CD4-positive, alpha-beta T cell treated with Interferon gamma for 1 hour (primary cell): Measurements from ENCODE around the gene AMIGO1.

Experiments used
- DNase-seq: peaks from one replicate; pipeline ENCODE4 v3.0.0-alpha.2; 2020

AMIGO1 gene, protein sequence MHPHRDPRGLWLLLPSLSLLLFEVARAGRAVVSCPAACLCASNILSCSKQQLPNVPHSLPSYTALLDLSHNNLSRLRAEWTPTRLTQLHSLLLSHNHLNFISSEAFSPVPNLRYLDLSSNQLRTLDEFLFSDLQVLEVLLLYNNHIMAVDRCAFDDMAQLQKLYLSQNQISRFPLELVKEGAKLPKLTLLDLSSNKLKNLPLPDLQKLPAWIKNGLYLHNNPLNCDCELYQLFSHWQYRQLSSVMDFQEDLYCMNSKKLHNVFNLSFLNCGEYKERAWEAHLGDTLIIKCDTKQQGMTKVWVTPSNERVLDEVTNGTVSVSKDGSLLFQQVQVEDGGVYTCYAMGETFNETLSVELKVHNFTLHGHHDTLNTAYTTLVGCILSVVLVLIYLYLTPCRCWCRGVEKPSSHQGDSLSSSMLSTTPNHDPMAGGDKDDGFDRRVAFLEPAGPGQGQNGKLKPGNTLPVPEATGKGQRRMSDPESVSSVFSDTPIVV

DNA sequence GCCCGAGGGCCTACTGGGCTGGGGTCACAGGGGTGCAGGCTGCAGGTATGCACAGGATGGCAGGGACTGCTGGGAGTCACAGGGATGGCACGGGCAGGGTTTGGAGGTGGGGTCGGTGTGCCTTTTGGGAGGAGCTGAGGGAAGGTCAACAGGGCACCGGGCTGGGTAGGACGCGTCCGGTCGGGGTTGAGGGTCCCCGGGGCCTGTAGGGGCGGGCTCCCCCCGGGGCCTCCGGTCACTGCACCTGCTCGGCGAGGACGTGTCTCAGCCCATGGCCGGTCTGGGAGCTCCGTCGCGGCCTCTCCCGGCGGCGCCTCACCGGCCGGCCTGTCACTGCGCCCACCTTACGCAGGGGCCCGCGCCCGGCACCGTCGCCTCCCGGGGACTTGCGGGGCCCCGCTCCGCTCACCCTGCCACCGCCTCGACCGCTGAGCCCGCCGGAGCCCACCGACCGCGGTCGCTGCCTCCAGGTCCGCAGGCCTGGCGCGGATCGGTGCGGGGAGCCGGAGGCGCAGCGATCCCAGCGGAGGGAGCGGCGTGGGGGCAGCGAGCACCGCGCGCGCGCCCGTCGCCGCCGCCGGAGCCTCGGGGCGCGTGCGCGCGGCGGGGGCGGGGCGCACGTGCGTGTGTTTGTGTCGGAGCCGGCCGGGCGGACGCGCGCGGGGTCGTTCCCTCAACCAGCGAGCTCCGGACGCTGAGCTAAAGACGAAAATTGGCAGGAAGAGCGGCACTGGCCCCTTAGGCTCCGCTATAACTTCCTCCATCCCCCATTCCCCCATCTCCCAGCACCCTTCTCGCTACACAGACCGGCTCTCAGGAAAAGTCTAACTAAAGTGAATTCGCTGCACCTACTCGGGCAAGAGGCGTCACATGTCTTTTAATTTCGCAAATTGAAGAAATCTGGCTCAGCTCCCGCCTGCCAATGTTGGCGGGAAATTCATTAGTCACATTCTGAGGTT, at the start of gene AMIGO1:
Gene AMIGO1, minus strand, starts transcription at position 552 of the 959 bp plus-strand sequence. CDS start 815 bp downstream, outside the sequence.
- peak; percentile 45 for DNase-seq

DNA sequence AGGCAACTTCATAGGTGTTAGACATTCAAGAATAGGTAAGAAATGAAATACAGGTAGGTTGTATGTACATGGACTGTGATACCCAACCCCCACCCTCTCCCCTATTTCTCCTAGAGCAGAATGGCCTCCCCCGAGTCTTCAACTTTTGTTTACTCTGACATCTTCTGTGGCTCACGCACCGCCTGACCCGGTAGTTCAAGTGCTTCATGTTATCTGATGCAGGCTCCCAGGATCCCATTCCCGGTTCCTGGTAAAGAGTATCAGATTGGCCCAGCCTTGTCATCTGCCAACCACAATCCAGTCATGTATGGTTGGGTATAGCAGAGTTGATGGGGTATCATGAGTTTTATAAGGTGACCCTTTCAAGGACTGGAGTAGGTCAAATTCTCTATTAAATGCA, 48.0 kb upstream of the AMIGO1 start:
- DNase-seq: no peak

DNA sequence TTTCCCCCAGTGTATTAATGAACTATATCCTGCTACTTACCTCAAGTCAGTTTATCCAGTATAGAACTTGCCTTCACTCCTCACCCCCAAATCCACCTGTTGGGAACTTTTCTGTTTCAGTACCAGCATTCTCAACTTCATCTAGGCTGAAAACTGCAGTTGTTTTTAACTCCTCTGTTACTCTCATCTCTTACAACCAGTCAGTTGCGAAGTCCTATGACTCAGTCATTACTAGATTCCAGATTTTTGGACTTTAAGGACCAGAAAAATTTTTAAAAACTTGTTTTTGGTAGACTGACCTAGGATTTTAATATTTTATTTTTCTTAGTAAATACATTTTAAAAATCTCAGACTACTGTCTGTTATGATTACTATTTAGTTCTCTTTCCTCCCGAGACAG, 47.0 kb upstream of the AMIGO1 start:
- no peak for DNase-seq

DNA sequence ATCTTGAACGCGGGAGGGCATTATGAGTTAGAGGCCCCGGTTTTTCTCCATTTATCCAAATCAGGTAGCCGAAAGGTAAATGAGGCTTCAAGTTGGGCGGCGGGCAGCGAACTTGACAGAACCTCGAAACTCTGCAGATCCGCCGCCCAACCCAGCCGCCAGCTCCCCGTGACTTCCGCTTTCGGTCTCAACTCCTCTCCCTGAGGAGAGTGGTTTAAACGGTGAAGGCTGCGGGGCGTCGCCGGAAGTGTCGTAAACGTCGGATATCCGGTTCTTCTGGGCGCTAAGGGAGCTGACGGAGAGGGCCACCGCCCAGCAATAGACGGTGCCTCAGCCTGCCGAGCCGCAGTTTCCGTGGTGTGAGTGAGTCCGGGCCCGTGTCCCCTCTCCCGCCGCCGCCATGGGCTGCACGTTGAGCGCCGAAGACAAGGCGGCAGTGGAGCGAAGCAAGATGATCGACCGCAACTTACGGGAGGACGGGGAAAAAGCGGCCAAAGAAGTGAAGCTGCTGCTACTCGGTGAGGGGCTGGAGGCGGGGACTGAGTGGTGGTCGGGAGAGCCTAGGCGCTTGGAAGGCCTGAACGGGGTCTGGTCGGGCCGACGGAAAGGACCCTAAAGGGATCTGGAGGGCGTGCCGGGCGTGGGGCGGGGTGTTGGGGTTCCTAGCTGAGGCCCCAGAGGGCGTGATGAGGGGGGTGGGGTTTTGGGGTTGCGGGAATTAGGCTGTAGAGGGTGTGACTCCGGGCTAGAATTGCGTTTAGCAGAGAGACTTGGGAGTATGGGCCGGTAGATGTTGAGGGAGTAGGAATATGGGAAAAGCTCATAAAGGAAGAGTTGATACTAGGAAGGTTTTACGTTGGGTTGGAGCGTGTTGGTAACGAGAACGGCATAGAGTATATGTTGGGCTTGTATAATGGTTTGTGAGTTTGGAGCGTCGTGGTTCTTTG, 39.1 kb upstream of the AMIGO1 start, which contains the start of gene GNAI3:
Gene GNAI3, plus strand, starts transcription at position 295 of the 947 bp plus-strand sequence. Its CDS starts 106 bp downstream, at position 401.
- DNase-seq: peak; percentile 96

DNA sequence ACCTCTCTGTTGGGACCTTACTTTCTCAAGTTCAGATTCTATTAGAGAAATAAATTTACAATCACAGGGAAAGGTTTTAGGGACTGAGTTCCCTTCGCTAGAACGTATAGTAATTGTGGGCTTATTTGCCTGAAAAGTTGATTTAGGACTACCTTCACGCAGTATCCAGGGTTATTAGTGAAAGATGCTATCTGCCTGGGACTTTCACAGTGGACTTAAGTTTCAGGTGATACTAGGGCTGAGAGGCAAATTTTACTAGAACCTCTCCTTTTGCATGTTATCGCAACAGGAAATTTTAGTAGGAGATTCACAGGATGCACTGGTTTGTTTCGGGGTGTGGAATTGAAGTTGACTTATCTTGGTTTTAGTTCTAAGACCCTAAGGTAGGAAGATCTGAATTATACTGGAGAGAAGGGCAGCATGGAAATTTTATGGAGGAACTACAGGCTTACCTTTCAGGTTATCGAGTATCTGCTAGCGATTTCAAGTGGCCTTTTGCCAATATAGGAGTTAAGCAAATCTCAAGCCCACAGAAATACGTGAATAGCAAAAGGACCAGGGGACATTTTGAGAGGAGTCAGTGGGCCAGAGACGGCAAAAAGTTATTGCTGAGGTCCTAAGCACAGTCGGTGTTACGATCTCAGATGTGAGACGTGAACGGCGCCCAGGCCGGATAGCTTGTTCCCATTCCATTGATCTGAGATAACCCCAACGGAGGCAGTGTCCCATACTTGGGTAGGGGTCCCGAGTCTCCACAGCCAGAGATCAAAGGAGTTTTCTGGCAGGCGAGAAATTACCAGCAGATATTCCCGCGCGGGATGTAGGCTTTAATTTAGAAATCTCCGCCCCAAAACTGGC, 38.2 kb upstream of the AMIGO1 start:
- no peak for DNase-seq

DNA sequence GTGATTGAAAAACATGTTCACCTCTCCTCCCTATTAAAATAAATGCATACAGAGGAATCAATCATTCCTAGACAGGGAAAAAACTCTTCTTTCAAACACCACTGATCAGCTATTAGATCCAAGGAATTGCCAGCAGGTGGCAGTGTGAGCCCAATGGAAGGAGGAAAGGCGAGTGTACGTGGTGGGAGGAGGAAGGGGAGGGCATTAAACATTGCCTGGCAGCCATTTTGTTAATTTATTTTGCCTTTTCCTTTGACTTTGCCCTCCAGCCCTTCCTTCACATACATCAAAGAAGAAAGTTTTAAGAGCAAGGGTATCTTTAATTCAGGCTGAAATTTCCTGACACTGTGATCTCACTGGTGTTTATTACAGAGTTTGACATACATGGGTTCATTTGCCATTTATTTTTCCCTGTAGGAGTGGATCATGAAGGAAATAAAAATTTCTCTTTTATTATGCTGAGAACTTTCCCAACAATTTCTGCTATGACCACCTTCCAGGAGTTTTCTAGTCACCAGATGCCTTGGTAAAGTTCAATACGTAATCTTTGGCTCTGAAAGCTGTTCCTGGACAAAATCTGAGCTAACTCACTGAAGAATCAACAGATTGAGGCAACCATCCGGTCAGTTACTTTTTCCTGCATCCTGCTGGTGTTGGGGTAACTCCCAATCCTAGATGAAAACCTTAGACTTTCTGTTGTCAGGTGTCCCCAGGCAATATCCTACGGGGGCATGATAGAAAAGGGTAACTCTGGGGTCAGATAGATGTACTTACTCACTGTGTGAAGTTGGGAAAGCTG, 37.0 kb upstream of the AMIGO1 start:
- DNase-seq: peak; percentile 84

DNA sequence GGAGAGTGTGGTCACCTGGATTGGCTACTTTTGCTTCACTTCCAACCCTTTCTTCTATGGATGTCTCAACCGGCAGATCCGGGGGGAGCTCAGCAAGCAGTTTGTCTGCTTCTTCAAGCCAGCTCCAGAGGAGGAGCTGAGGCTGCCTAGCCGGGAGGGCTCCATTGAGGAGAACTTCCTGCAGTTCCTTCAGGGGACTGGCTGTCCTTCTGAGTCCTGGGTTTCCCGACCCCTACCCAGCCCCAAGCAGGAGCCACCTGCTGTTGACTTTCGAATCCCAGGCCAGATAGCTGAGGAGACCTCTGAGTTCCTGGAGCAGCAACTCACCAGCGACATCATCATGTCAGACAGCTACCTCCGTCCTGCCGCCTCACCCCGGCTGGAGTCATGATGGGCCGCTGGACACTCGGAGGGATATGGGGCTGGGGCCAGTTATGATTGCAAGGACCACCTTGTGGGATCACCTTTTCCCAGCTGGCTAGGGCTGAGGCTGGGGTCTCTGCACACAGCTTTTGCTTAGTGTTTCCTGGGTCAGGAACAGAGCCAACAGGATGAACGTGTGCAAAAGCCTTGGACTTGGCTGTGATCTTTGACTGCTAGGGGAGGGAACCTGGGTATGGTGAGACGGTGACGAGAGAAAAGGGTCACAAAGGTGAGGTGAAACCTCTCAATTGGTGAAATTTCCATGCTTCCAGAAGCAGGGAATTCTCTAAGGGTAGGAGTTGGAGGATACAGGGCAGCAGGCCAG, 34.6 kb upstream of the AMIGO1 start:
- DNase-seq: no peak

DNA sequence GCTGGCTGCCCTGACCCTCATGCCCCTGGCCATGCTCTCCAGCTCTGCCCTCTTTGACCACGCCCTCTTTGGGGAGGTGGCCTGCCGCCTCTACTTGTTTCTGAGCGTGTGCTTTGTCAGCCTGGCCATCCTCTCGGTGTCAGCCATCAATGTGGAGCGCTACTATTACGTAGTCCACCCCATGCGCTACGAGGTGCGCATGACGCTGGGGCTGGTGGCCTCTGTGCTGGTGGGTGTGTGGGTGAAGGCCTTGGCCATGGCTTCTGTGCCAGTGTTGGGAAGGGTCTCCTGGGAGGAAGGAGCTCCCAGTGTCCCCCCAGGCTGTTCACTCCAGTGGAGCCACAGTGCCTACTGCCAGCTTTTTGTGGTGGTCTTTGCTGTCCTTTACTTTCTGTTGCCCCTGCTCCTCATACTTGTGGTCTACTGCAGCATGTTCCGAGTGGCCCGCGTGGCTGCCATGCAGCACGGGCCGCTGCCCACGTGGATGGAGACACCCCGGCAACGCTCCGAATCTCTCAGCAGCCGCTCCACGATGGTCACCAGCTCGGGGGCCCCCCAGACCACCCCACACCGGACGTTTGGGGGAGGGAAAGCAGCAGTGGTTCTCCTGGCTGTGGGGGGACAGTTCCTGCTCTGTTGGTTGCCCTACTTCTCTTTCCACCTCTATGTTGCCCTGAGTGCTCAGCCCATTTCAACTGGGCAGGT, 33.9 kb upstream of the AMIGO1 start:
- DNase-seq: no peak

DNA sequence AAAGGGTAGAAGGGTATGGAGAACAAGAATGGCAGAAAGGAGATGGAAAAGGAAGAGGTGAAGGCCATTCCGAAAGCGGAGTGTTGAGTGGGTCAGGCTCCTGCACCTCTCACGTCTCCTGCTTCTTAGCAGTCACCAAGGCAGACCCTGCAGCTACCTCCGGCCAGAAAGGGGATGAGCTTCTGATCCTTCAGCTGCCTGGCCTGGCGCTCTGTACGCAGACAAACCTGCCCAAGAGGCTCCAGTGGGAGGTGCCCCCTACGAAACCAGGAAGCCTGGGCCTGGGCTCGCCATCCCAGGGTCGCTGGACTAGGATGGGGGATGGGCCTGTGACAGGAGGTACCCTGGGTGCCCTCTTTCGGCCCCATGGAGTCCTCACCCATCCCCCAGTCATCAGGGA, 33.1 kb upstream of the AMIGO1 start:
- no peak for DNase-seq

DNA sequence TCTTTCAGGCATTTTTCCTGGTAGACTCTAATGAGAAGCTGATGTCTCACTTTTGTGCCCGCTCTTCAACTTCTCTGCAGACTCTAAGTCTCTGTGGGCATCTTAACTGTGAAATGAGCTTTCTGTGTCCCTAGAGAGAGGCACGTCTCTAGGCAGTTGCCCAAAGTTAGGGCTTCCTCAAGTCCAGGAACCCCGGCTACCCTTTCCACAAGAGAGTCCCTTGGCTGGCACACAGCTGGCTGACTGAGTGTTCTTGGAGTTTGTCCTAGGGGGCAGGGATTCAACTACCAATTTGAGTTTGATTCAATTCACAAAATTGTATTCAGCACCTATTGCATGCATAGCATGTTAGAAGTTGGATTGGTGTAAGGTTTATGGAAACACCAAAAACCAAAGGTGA, 31.6 kb upstream of the AMIGO1 start:
- DNase-seq: no peak

DNA sequence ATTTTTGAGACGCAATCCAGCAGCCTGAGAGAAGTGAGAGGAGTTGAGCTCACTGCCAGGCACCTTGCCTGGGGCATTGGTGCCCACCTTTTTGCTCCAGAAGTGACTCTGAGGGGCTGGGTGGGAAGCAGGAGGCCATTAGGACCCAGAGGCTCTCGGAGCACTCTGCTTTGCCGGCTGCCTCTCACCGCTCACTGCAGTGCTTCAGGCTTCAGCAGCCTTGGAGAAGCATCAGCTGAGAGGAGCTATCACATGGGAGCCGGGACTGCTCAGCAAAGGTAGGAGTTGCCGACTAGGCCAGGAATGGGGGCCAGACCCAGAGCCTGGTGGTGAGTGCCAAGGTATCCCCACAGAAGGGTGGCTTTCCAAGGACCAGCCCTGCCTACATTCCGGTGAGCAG, 30.1 kb upstream of the AMIGO1 start, which contains the start of gene GPR61:
Gene GPR61, plus strand, starts transcription at position 197 of the 400 bp plus-strand sequence. CDS start 3,151 bp downstream, outside the sequence.
- no peak for DNase-seq

DNA sequence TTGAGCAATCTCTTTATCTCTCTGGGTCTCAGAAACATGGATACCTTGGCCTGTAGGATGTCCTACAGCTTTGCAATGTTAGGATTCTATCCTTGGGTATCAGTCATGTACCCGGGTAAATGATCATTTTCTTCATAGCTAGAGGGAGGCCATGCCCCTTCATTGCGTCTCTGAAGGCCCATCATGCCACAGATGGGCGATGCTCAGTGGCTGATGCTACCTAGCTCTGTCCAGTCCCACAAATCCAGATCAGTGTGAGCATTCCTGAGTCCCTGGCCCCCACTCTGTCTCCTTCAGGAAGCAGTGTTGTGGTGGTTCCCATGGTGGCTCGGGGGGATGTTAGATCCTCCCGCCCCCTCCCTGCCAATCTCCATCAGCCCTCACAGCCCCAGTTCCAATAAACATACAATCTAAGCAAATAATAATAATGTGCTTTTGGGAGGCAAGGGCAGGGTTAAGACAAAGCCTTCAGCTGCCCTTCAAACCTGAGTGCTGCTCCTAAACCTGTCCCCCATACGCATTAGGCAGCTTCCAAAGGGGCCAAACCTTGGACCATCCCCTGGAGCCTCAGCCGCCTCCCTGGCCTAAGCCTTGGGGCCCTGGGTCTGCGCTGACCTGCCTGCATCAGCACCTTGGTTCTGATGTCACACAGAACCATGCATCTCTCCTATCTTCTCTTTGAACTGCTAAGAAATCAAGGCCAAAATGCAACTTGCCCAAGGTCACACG, 29.5 kb upstream of the AMIGO1 start:
- no peak for DNase-seq

DNA sequence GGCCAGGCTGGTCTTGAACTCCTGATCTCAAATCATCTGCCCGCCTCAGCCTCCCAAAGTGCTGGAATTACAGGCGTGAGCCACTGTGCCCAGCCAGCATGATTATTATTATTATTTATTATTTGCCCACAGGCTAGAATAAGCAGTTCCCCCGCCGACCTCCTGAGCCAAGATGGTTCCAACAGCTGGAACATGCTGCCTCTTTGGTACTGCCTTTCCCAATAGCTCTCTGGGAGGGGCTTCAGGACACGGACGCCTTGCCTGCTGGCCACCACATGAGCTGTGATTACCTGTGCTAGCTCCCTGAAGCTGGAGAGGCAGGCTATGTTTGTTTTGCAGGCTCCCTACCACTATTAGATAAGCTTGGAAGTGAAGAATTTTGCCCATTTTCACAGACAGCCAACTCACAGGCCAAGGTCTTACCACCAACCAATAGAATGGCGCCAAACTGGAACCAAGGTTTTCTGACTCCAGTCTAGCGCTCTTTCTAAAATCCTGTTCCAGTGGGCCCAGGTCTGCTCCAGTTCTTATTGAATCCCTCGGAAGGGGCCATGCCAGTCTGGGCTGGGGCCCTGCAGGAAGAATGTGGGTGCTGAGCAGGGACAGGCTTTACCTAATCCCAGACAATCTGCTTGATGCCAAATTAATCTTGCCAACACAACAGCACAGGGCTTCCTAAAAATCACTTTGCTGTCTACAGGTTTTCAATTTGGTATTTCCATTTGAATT, 28.1 kb upstream of the AMIGO1 start:
- no peak for DNase-seq

DNA sequence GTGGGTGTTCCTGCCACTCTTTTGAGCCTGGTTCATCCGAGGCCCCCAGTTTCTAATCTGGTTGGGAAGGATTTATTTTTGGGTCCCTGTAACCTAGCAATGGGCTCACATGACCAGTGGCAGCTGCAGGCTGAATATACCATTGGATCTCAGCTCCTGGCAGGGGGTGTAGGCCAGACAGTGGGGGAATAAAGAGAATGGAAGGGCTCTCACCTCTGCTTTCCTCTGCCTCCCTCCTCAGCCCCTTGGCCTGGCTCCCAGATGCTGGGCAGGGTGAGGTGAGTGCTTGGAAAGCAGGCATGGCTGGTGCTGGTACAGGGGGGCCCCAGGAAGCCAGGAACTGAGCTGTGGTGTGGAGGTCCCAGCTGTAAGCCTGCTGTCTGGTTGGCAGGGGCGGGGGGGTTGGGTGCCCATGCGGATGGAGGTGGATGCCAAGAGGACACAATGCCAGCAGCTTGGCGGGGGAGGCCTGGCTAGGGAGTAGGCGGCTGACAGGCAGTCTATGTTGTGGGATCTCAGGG, 26.5 kb upstream of the AMIGO1 start:
- no peak for DNase-seq

DNA sequence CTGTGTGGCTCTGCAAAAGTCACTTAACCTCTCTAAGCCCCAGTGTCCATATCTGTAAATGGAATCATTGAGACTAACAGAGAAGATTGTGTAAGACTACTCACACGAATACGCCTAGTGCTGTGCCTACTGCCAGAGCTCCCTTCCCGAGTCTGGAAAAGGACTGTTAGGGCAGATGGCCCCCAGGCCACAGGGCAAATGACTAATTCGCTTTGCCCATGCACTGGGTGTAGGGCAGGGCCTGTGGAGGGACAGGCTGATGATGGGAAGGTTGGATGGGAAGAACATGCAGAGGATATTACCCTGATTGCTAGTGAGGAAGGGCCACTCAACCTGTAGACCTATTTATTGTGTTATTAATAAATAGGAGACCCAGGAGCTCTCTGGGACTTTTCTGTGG, 26.0 kb upstream of the AMIGO1 start:
- DNase-seq: no peak

DNA sequence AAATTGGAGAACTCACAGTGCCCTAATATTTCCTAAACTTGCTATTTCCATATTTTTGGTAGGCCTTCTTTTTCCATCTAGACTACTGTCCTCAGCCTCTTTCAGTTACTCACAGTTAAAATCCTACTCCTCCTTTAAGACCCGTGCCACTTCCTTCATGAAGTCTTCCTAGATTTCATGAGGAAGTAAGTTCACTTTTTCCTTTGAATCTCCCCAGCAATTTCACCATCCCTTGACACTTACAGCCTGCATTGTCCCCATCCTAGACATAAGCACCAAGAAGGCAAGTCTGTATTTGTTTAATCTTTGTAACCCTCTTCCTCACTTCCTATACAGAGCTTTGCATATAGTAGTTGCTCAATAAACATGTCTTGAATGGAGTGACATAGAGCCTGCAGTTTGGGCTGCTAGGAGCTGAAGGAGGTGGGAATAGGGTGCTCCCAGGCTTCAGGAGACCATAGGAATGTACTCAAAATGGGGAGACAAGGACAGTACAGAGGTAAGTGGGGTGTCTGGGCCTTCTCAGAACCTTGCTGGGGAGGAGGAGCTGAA, 24.9 kb upstream of the AMIGO1 start:
- no peak for DNase-seq
